HepG2 (cell line): ENCODE data around the gene LSM3. TPM values are rescaled to one million over a fixed set of nuclear protein-coding genes. Genes with fewer than 3 reads are reported as not detected.

Experiments used
- ATAC-seq: fragments of 200-7000 bp; cut with Tn5 transposase; 3 replicates; pipeline ENCODE4 v1.9.1; 2020; ENCODE audit warnings: mild to moderate bottlenecking, moderate library complexity
- BruUV-seq: library from RNA; stranded (reverse); fragments of 400-500 nt; replicated peaks from 2 replicates; lab custom pipeline; 2021; lab: Mats Ljungman, UMichigan
- CTCF ChIA-PET: fragments of 300-600 bp; formaldehyde crosslinking; extraction: SDS; loops from one replicate; lab custom pipeline; 2021; ENCODE audit warnings: low total read pairs, inconsistent platforms, low intra/inter-chr PET ratio; lab: Yijun Ruan, JAX
- POLR2A ChIA-PET: fragments of 350-600 bp; sonication (Branson Sonifier 250); formaldehyde crosslinking; loops from one replicate; lab custom pipeline; 2020; ENCODE audit warnings: antibody characterized with exemption, inconsistent platforms; lab: Yijun Ruan, JAX
- DNase-seq: peaks from one replicate; pipeline ENCODE4 v3.0.0-alpha.2; 2015; ENCODE audit warnings: low spot score
- FAIRE-seq: peaks from 3 replicates; lab custom pipeline; 2011; peaks lifted over from hg19 to GRCh38; lab: Jason Lieb, UNC
- H2AFZ ChIP-seq: one replicate; pipeline ENCODE4 v1.6.1; 2011; ENCODE audit warnings: low read length, inconsistent platforms
- H3K27ac ChIP-seq: fragments of 300-600 bp; 3 replicates; pipeline ENCODE4 v1.8.0; 2011; ENCODE audit warnings: mixed run types, mild to moderate bottlenecking, mixed read lengths, low read length, inconsistent platforms; ENCODE audit not compliant: insufficient read depth; ENCODE audit errors: extremely low read length
- H3K27me3 ChIP-seq, 2 experiments: fragments of 200-600 bp in 1 of 2; 2 replicates in 1 of 2; 3 replicates in 1 of 2; pipeline versions ENCODE4 v1.6.0 to v1.8.0; 2011; ENCODE audit warnings: low read length in 2 of 2, mild to moderate bottlenecking in 2 of 2, moderate library complexity in 2 of 2, inconsistent platforms in 1 of 2; ENCODE audit not compliant: insufficient read depth in 2 of 2, control insufficient read depth in 1 of 2
- H3K36me3 ChIP-seq, 2 experiments: fragments of 200-600 bp in 1 of 2; replicated peaks in 1 of 2; 2 replicates in 1 of 2; 3 replicates in 1 of 2; pipeline versions ENCODE4 v1.5.1 to v1.8.0; 2011; ENCODE audit warnings: low read length in 2 of 2, inconsistent platforms in 1 of 2; ENCODE audit not compliant: insufficient read depth in 2 of 2, control insufficient read depth in 1 of 2
- H3K4me1 ChIP-seq: 2 replicates; pipeline ENCODE4 v1.5.1; 2012; ENCODE audit warnings: low read length, inconsistent platforms; ENCODE audit not compliant: insufficient read depth
- H3K4me2 ChIP-seq: 2 replicates; pipeline ENCODE4 v1.6.0; 2011; ENCODE audit warnings: low read depth, low read length, inconsistent platforms
- H3K4me3 ChIP-seq, 3 experiments: fragments of 200-600 bp in 1 of 3; sonication (generic), shearing (Covaris generic) in 1 of 3; replicated peaks in 1 of 3; 2 replicates each; pipeline ENCODE4 v1.5.1; 2011 to 2016; ENCODE audit warnings: low read length in 3 of 3, inconsistent platforms in 2 of 3, low read depth in 2 of 3, mild to moderate bottlenecking in 2 of 3, control low read depth in 1 of 3, mixed read lengths in 1 of 3; ENCODE audit not compliant: insufficient read depth in 1 of 3
- H3K79me2 ChIP-seq: one replicate; pipeline ENCODE4 v1.6.1; 2011; ENCODE audit warnings: low read length, inconsistent platforms; ENCODE audit not compliant: insufficient read depth
- H3K9ac ChIP-seq: 2 replicates; pipeline ENCODE4 v1.6.0; 2011; ENCODE audit warnings: mild to moderate bottlenecking, low read depth, low read length, inconsistent platforms; ENCODE audit not compliant: insufficient read depth
- H3K9me3 ChIP-seq: 2 replicates; pipeline ENCODE4 v1.5.1; 2012; ENCODE audit warnings: mild to moderate bottlenecking, low read length
- H4K20me1 ChIP-seq: 2 replicates; pipeline ENCODE4 v1.6.0; 2011; ENCODE audit warnings: inconsistent platforms, mild to moderate bottlenecking, low read length, moderate library complexity; ENCODE audit not compliant: insufficient read depth
- ELF3 ChIP-seq: IDR thresholded peaks from 2 replicates; pipeline ENCODE4 v1.6.1; 2016; ENCODE audit warnings: missing genetic modification reagents, missing compliant biosample characterization
- GATAD2A ChIP-seq: IDR thresholded peaks from 2 replicates; pipeline ENCODE4 v1.6.1; 2016
- HDAC6 ChIP-seq: fragments of 200-600 bp; sonication (generic); IDR thresholded peaks from 2 replicates; pipeline ENCODE4 v1.7.0; 2017; ENCODE audit warnings: mild to moderate bottlenecking, antibody characterized with exemption, low read length, low read depth
- JUNB ChIP-seq: sonication (generic); formaldehyde crosslinking; IDR thresholded peaks from 2 replicates; pipeline ENCODE4 v1.8.0; 2022; ENCODE audit warnings: missing genetic modification reagents, mild to moderate bottlenecking, borderline replicate concordance
- LCORL ChIP-seq, 2 experiments: fragments of 450-650 bp in 1 of 2; sonication (generic) in 1 of 2; formaldehyde crosslinking in 1 of 2; IDR thresholded peaks; 2 replicates each; pipeline versions ENCODE4 v1.5.0 to v1.6.1; 2017 to 2020; ENCODE audit warnings: antibody characterized with exemption in 1 of 2, missing genetic modification reagents in 1 of 2
- POLR2A ChIP-seq, 2 experiments: IDR thresholded peaks; 2 replicates each; pipeline ENCODE4 v1.6.1; 2011; ENCODE audit warnings: low read depth in 2 of 2, low read length in 2 of 2, mild to moderate bottlenecking in 1 of 2, moderate library complexity in 1 of 2; ENCODE audit not compliant: insufficient read depth in 1 of 2
- POLR2AphosphoS5 ChIP-seq: IDR thresholded peaks from 2 replicates; pipeline ENCODE4 v1.6.1; 2012; ENCODE audit warnings: low read depth, low read length
- THAP11 ChIP-seq: IDR thresholded peaks from 2 replicates; pipeline ENCODE4 v1.6.1; 2016; ENCODE audit warnings: missing biosample characterization, missing genetic modification reagents
- YY1 ChIP-seq: IDR thresholded peaks from 2 replicates; pipeline ENCODE4 v1.6.1; 2011; ENCODE audit warnings: low read length, low read depth, moderate library complexity, mild to moderate bottlenecking; ENCODE audit not compliant: insufficient read depth, insufficient replicate concordance
- ZFP36L1 ChIP-seq: sonication (generic); formaldehyde crosslinking; IDR thresholded peaks from 2 replicates; pipeline ENCODE4 v1.8.0; 2022; ENCODE audit warnings: mild to moderate bottlenecking, missing genetic modification reagents, moderate library complexity
- ZNF101 ChIP-seq: sonication (generic); formaldehyde crosslinking; IDR thresholded peaks from 2 replicates; pipeline ENCODE4 v1.4.0; 2020; ENCODE audit warnings: mild to moderate bottlenecking, low read depth, missing genetic modification reagents, borderline replicate concordance
- ZNF781 ChIP-seq: sonication (generic); formaldehyde crosslinking; IDR thresholded peaks from 2 replicates; pipeline ENCODE4 v1.5.1; 2020; ENCODE audit warnings: borderline replicate concordance, mild to moderate bottlenecking, missing genetic modification reagents; ENCODE audit errors: not compliant biosample characterization
- WGBS: methylation state at CpG from one replicate; pipeline ENCODE4 v1.1.6; 2017; ENCODE audit warnings: low lambda C conversion rate; 5-methylcytosine and 5-hydroxymethylcytosine counted together
- in situ Hi-C: cut with HindIII; loops from 2 replicates; pipeline ENCODE4 v1.10.0; 2017; ENCODE audit warnings: low pct_unique_long_range_greater_than_20kb; ENCODE audit not compliant: extremely low pct_ligation_motif_present
- intact Hi-C: fragments of 100-400 bp; cut with micrococcal nuclease; formaldehyde crosslinking; loops from one replicate; pipeline ENCODE4 v1.10.0; 2022; ENCODE audit not compliant: unreplicated experiment
- polyA plus RNA-seq, 8 experiments: library from polyadenylated mRNA; depleted of rRNA in 3 of 8; stranded (reverse) in 7 of 8; unstranded in 1 of 8; fragments of >200 nt; fragmentation: Illumina TruSeq in 4 of 8; extraction: Trizol in 4 of 8; gene quantifications; 2 replicates each; pipeline versions ENCODE4 v1.2.1 to v1.2.3, GENCODE V29; 2011 to 2016; ENCODE audit warnings: low read depth in 4 of 8, missing spikeins in 1 of 8, mixed read lengths in 1 of 8; ENCODE audit not compliant: insufficient read depth in 1 of 8
- total RNA-seq, 5 experiments: library from RNA; depleted of rRNA; stranded (reverse); fragments of >200 nt; fragmentation: Illumina TruSeq; extraction: Trizol; gene quantifications; 2 replicates each; pipeline ENCODE4 v1.2.3, GENCODE V29; 2016; ENCODE audit warnings: low read depth in 1 of 5
- TF ChIP-seq, protein P1 (sequence below): sonication (generic); formaldehyde crosslinking; IDR thresholded peaks from 2 replicates; pipeline ENCODE4 v1.4.0; 2020; ENCODE audit warnings: missing genetic modification reagents
- TF ChIP-seq, protein P2 (sequence below): sonication (generic); formaldehyde crosslinking; IDR thresholded peaks from 2 replicates; pipeline ENCODE4 v1.4.0; 2020; ENCODE audit warnings: mild to moderate bottlenecking, missing genetic modification reagents, borderline replicate concordance

Gene LSM3
- total and polyA plus RNA-seq, 2 of the 13 experiments (the other 11 are each of a cell fraction or from before 2014, with no cell fraction given) = 5.1 to 19.4 TPM

DNA sequence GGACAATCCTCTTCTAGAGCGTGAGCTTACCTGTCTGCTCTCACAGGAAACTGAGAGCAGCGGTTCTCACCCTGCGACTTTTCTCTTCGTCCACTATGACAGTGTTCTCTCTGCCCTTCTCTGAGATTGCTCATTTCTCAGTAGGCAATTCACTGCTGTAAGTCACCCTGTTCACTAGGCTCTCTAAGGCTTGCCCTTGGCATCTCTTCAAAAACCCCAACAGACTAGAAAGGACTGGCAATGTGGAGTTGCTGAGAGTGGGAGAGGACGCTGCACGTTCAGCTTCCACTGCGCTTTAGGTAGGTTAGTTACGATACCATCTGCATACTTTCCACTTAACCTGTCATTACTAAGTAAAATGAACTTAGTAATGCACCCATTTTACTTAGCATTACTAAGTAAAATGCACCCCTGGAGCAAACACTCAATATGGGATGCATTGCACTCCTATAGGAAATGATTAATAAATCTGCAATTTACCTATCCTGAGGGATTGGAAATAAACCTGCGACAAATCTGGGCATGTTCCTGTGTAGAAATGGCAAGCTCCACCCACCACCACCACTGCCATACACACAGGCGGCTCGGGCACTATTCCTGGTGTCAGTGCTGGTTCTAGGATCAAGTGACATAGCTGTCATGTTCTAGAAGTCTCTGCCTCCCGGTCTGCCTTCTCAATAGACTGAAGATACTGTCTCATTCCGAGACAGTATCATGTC lies 21.6 kb upstream of the LSM3 start (continued):
- TF ChIP-seq THAP11 (CRISPR knock-in tag) = no peak
- no peak for TF ChIP-seq JUNB (CRISPR knock-in tag)
- TF ChIP-seq, protein P1, sequence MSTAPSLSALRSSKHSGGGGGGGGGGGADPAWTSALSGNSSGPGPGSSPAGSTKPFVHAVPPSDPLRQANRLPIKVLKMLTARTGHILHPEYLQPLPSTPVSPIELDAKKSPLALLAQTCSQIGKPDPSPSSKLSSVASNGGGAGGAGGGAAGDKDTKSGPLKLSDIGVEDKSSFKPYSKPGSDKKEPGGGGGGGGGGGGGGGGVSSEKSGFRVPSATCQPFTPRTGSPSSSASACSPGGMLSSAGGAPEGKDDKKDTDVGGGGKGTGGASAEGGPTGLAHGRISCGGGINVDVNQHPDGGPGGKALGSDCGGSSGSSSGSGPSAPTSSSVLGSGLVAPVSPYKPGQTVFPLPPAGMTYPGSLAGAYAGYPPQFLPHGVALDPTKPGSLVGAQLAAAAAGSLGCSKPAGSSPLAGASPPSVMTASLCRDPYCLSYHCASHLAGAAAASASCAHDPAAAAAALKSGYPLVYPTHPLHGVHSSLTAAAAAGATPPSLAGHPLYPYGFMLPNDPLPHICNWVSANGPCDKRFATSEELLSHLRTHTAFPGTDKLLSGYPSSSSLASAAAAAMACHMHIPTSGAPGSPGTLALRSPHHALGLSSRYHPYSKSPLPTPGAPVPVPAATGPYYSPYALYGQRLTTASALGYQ (CRISPR knock-in tag) = no peak
- TF ChIP-seq, protein P2, sequence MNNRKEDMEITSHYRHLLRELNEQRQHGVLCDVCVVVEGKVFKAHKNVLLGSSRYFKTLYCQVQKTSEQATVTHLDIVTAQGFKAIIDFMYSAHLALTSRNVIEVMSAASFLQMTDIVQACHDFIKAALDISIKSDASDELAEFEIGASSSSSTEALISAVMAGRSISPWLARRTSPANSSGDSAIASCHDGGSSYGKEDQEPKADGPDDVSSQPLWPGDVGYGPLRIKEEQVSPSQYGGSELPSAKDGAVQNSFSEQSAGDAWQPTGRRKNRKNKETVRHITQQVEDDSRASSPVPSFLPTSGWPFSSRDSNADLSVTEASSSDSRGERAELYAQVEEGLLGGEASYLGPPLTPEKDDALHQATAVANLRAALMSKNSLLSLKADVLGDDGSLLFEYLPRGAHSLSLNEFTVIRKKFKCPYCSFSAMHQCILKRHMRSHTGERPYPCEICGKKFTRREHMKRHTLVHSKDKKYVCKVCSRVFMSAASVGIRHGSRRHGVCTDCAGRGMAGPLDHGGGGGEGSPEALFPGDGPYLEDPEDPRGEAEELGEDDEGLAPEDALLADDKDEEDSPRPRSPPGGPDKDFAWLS (CRISPR knock-in tag) = no peak

DNA sequence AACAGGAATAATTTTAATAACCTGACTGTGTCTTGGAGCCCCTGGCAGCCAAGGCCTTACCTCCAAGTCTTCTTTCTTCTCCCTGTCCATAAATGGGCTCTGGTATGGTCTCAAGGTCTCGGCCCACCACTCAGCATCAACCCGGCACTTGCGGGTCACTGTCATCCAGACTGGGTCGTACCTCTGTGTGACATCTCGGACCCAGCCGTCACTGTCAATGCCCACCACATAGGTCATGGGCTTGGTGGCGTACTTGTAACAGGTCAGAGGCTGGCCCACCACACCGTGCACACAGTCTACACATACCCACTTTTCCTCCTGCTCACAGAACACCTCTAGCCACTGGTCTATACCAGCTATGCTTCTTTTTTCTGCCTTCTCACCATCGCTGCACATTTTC lies 20.7 kb upstream of the LSM3 start:
- Histone ChIP-seq H3K36me3 (peaks cover 24 to 86% of the 10 kb centered on the region in 2 experiments), H3K27me3 (no peaks in the 10 kb centered on the region), H3K4me2 (no peak overlapping the region), H3K27ac (no peak overlapping the region), H3K9me3 (peaks cover 8% of the 10 kb centered on the region), H3K79me2 (no peaks in the 10 kb centered on the region), H3K4me1 (no peaks in the 10 kb centered on the region), H3K9ac (no peak overlapping the region), H2AFZ (no peak overlapping the region), H3K4me3 (no peak overlapping the region), H4K20me1 (peaks cover 2% of the 10 kb centered on the region; the same call in 1 of the 2 replicates)
- DNase-seq = no peak
- no peak for TF ChIP-seq LCORL (IDR thresholded peaks at IDR 0.05)
- no peak for TF ChIP-seq LCORL (CRISPR knock-in tag; IDR thresholded peaks at IDR 0.05)
- no peak for TF ChIP-seq GATAD2A
- no peak for TF ChIP-seq YY1
- TF ChIP-seq HDAC6 = no peak
- TF ChIP-seq POLR2AphosphoS5 = no peak
- TF ChIP-seq ZFP36L1 (CRISPR knock-in tag) = no peak
- TF ChIP-seq POLR2A (IDR thresholded peaks at IDR 0.05; ENCODE audit: insufficient read depth in 1 of 2, low read depth in 2 of 2, low read length in 2 of 2) = no peak
- TF ChIP-seq ELF3 (CRISPR knock-in tag) = no peak
- no peak for TF ChIP-seq ZNF101 (CRISPR knock-in tag)
- no peak for TF ChIP-seq ZNF781 (CRISPR knock-in tag)
- in situ Hi-C loops (no loop called here), intact Hi-C loops (no loop called here)
- WGBS = 96% methylated on average over 9 of the region's 9 CpGs
- ATAC-seq = no peak
- CTCF ChIA-PET = no interaction called here
- FAIRE-seq = no peak
- POLR2A ChIA-PET = no interaction called here
- no TSS peak for BruUV-seq
